ENCODE measurements around the gene CEP295NL.

CEP295NL gene

GRCh38 chr17:78897664-78898047 lies 5.3 kb downstream of the CEP295NL start:
- Histone ChIP-seq H3K4me1 (peaks cover 23% of the 10 kb centered on the region), H3K27me3 (no peaks in the 10 kb centered on the region), H3K36me3 (no peaks in the 10 kb centered on the region), H3K4me3 (ENCODE audit: low read depth, low read length) (no peak overlapping the region), H3K9me3 (no peaks in the 10 kb centered on the region)
- no peak for TF ChIP-seq CTCF (IDR thresholded peaks at IDR 0.05; ENCODE audit: low read depth, low read length)
- DNase-seq = no peak

DNA sequence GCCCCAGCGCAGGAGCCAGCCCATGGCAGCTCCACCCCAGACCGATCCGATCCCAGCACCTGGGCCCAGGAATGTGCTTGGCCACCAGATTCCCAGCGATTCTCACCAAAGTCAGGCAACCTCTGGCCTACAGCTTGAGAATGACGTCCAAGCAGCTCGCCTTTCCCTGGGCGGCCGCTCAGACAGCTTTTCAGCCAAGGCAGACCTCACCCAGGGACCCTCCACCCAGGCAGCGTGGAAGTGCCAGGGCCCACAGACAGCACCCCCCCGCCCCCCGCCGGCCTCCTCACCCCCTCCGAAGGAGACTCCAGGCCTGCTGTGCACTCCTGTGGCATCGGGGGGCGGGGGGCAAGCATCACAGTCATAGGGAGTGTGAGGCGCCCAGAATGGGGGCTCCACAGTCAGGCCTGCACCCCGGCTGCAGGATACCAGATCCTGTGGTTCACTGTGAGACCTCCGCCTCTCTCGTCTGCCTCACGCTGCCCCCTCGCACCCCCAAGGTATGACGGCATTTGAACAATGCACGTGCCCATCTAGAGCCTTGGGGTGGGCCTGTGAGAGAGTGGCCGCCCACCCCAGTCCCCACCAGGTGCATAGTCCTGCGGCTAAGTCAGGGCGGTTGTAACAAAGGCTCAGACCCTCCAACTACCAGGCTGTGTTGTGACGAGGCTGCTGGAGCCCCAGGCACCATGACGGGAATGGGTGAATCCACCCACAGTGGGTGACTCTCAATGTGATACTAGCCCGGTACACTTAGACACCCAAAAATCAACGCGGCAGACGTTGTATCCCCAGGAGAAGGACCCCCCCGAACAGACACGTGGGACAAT lies 6.0 kb downstream of the CEP295NL start:
- H3K4me1 ChIP-seq = peaks cover 29% of the 10 kb centered on the region
- H3K36me3 ChIP-seq = no peaks in the 10 kb centered on the region

DNA sequence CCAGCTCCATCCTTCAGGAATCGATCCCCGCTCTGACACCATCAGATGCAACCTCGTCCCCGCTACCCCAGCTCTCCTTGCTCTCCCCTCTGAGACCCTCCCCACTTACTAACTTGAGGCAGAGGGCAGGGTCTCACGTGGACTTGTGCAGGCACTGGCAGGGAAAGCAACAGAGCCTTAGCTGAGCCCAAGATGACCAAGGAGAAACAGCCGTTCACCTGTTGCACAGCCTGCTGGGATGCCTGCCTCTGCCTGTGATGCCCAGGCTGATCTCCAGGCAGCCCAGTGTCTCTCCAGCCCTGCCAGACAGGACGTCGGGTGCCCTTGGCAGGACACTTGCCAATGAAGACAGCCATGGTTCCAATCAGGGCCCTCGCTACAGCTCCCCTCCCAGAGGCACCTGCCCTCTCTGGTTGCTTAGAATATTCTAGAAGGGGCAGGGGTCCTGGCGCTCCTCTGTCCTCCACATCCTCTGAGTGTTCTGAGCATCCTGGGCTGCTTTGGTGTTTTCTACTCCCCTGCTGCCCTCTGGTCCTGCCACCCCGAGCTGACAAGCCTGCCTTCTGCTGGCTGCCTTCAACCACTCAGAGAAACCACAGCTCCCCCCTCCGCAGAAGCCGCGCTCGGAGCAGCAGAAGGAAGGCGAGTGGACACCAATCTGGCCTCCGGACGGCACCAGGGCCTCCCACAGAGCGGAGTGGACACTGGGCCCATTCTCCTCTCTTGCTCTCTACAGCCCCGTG lies 6.7 kb downstream of the CEP295NL start:
- no peaks in the 10 kb centered on the region for H3K27me3 ChIP-seq
- TF ChIP-seq CTCF (IDR thresholded peaks at IDR 0.05; ENCODE audit: low read depth, low read length) = no peak
- no peak for DNase-seq
- H3K36me3 ChIP-seq = no peaks in the 10 kb centered on the region
- no peaks in the 10 kb centered on the region for H3K9me3 ChIP-seq
- H3K4me1 ChIP-seq = peaks cover 34% of the 10 kb centered on the region
- no peak overlapping the region for H3K4me3 ChIP-seq (ENCODE audit: low read depth, low read length)

More for the DNA sequence above, 6.0 kb downstream of the CEP295NL start:
- no peak for DNase-seq
- H3K4me3 ChIP-seq (ENCODE audit: low read depth, low read length) = no peak overlapping the region
- no peaks in the 10 kb centered on the region for H3K9me3 ChIP-seq
- no peaks in the 10 kb centered on the region for H3K27me3 ChIP-seq
- TF ChIP-seq CTCF (IDR thresholded peaks at IDR 0.05; ENCODE audit: low read depth, low read length) = no peak

- DNase-seq = no peak
- Histone ChIP-seq H3K9me3 (no peaks in the 10 kb centered on the region), H3K4me1 (peaks cover 34% of the 10 kb centered on the region), H3K27me3 (no peaks in the 10 kb centered on the region), H3K4me3 (ENCODE audit: low read depth, low read length) (no peak overlapping the region), H3K36me3 (no peaks in the 10 kb centered on the region)
- TF ChIP-seq CTCF (IDR thresholded peaks at IDR 0.05; ENCODE audit: low read depth, low read length) = no peak
Measured at GRCh38 chr17:78895322-78895721, 7.7 kb downstream of the CEP295NL start.

- no peak for DNase-seq
- Histone ChIP-seq H3K4me1 (peaks cover 21% of the 10 kb centered on the region), H3K27me3 (no peaks in the 10 kb centered on the region), H3K9me3 (no peaks in the 10 kb centered on the region), H3K36me3 (no peaks in the 10 kb centered on the region), H3K4me3 (ENCODE audit: low read depth, low read length) (no peak overlapping the region)
- TF ChIP-seq CTCF (IDR thresholded peaks at IDR 0.05; ENCODE audit: low read depth, low read length) = no peak
Measured at GRCh38 chr17:78893684-78894083, 9.3 kb downstream of the CEP295NL start.

DNA sequence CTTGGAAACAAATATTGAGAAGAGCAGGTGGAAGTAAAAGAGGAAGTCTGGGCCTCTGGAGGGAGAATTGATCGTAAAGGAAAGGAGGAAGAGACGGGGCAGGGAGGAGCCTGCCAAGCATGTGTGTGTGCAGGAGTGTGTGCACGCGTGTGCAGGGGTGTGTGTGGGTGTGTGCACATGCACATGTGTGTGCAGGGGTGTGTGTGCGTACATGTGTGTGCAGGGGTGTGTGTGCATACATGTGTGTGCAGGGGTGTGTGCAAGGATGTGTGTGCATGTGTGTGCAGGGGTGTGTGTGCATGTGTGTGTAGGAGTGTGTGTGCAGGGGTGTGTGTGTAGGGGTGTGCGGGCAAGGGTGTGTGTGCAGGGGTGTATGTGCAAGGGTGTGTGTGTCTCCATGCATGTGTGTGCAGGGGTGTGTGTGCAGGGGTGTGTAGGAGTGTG lies 10.0 kb downstream of the CEP295NL start:
- TF ChIP-seq CTCF (IDR thresholded peaks at IDR 0.05; ENCODE audit: low read depth, low read length) = no peak
- H3K4me1 ChIP-seq = peaks cover 15% of the 10 kb centered on the region
- H3K9me3 ChIP-seq = no peaks in the 10 kb centered on the region
- no peaks in the 10 kb centered on the region for H3K36me3 ChIP-seq
- no peak overlapping the region for H3K4me3 ChIP-seq (ENCODE audit: low read depth, low read length)
- no peak for DNase-seq
- no peaks in the 10 kb centered on the region for H3K27me3 ChIP-seq

All from BE2C (cell line).